K562 (cell line): Measurements from ENCODE around the gene SMIM41. TPM values are rescaled to one million over a fixed set of nuclear protein-coding genes. Genes with fewer than 3 reads are reported as not detected.

Experiments
- ARID1B ChIP-seq: fragments of 450-650 bp; IDR thresholded peaks from 2 replicates; pipeline ENCODE4 v1.6.1; 2016; ENCODE audit warnings: antibody characterized with exemption, mild to moderate bottlenecking, inconsistent platforms
- E2F3 ChIP-seq: fragments of 250-450 bp; sonication (Bioruptor Pico); IDR thresholded peaks from 2 replicates; pipeline ENCODE4 v1.4.0; 2020; ENCODE audit warnings: mild to moderate bottlenecking
- GATA2 ChIP-seq: sonication (generic); formaldehyde crosslinking; IDR thresholded peaks from 2 replicates; pipeline ENCODE4 v1.4.0; 2020; ENCODE audit warnings: mild to moderate bottlenecking, missing genetic modification reagents
- GTF2A2 ChIP-seq: IDR thresholded peaks from 2 replicates; pipeline ENCODE4 v1.6.1; 2016; ENCODE audit warnings: mild to moderate bottlenecking, missing genetic modification characterization, missing compliant biosample characterization
- ILF3 ChIP-seq: fragments of 450-650 bp; IDR thresholded peaks from 2 replicates; pipeline ENCODE4 v1.6.1; 2018; ENCODE audit warnings: antibody characterized with exemption, mild to moderate bottlenecking, moderate library complexity, borderline replicate concordance
- NR2F6 ChIP-seq: fragments of 450-650 bp; formaldehyde crosslinking; IDR thresholded peaks from 2 replicates; pipeline ENCODE4 v1.4.0; 2020; ENCODE audit warnings: mild to moderate bottlenecking
- RCOR1 ChIP-seq, 2 experiments: IDR thresholded peaks; 2 replicates each; pipeline ENCODE4 v1.6.1; 2012; ENCODE audit warnings: low read depth in 2 of 2, low read length in 2 of 2, borderline replicate concordance in 1 of 2, improper control_type of control experiment in 1 of 2
- SMARCA5 ChIP-seq: fragments of 450-650 bp; IDR thresholded peaks from 2 replicates; pipeline ENCODE4 v1.6.1; 2016
- TCFL5 ChIP-seq: fragments of 250-450 bp; sonication (Bioruptor Pico); conservative IDR thresholded peaks from 2 replicates; pipeline ENCODE4 v1.6.1; 2021; ENCODE audit warnings: mild to moderate bottlenecking, moderate library complexity, matching md5 sums
- TEAD1 ChIP-seq, 2 experiments: fragments of 450-650 bp in 1 of 2; sonication (generic) in 1 of 2; formaldehyde crosslinking; IDR thresholded peaks; 2 replicates each; pipeline versions ENCODE4 v1.4.0 to v1.8.0; 2020 to 2022; ENCODE audit warnings: mild to moderate bottlenecking in 2 of 2, missing genetic modification reagents in 1 of 2
- ZC3H11A ChIP-seq: IDR thresholded peaks from 2 replicates; pipeline ENCODE4 v1.6.1; 2012; ENCODE audit warnings: low read depth, low read length, improper control_type of control experiment
- ZNF699 ChIP-seq: fragments of 250-450 bp; sonication (Bioruptor Pico); IDR thresholded peaks from 2 replicates; pipeline ENCODE4 v1.8.0; 2021; ENCODE audit warnings: mild to moderate bottlenecking, moderate library complexity; ENCODE audit not compliant: insufficient replicate concordance
- ZNF766 ChIP-seq: fragments of 200-800 bp; sonication (Bioruptor generic); conservative IDR thresholded peaks from 2 replicates; pipeline ENCODE4 v1.6.1; 2016; ENCODE audit warnings: missing genetic modification characterization, missing compliant biosample characterization
- polyA plus RNA-seq, 8 experiments: library from polyadenylated mRNA; depleted of rRNA in 4 of 8; stranded (reverse) in 5 of 8; unstranded in 3 of 8; fragments of >200 nt; fragmentation: Nextera tagmentation in 2 of 8; fragmentation: Illumina TruSeq in 1 of 8; extraction: Ambion mirVana in 2 of 8; extraction: Trizol in 1 of 8; gene quantifications; 2 replicates each; pipeline versions ENCODE4 v1.2.1 to v1.2.3, GENCODE V29; 2011 to 2014; ENCODE audit warnings: inconsistent platforms in 1 of 8, missing spikeins in 1 of 8
- total RNA-seq, 7 experiments: library from RNA; depleted of rRNA in 6 of 7; stranded (reverse); fragments of >200 nt in 6 of 7; fragmentation: Illumina TruSeq in 2 of 7; extraction: Trizol in 2 of 7; gene quantifications; 2 replicates each; pipeline versions ENCODE4 v1.2.1 to v1.2.3, GENCODE V29; 2011 to 2021; ENCODE audit warnings: low replicate concordance in 1 of 7
- TF ChIP-seq, protein P1 (sequence below): fragments of 450-650 bp; conservative IDR thresholded peaks from 2 replicates; pipeline ENCODE4 v1.6.1; 2016; ENCODE audit warnings: missing genetic modification characterization, low read depth, mild to moderate bottlenecking, control low read depth, missing compliant biosample characterization
- TF ChIP-seq, protein P2 (sequence below): fragments of 450-650 bp; IDR thresholded peaks from 2 replicates; pipeline ENCODE4 v1.6.1; 2016; ENCODE audit warnings: low read depth, mild to moderate bottlenecking, moderate library complexity
- TF ChIP-seq, protein P3 (sequence below), 2 experiments: fragments of 450-650 bp; IDR thresholded peaks; 2 replicates each; pipeline ENCODE4 v1.6.1; 2016; ENCODE audit warnings: mild to moderate bottlenecking in 2 of 2, borderline replicate concordance in 1 of 2, low read depth in 1 of 2, moderate library complexity in 1 of 2

The SMIM41 gene
- total and polyA plus RNA-seq, 9 of the 15 experiments (the other 6 are each of a cell fraction or from before 2014, with no cell fraction given): not detected

DNA sequence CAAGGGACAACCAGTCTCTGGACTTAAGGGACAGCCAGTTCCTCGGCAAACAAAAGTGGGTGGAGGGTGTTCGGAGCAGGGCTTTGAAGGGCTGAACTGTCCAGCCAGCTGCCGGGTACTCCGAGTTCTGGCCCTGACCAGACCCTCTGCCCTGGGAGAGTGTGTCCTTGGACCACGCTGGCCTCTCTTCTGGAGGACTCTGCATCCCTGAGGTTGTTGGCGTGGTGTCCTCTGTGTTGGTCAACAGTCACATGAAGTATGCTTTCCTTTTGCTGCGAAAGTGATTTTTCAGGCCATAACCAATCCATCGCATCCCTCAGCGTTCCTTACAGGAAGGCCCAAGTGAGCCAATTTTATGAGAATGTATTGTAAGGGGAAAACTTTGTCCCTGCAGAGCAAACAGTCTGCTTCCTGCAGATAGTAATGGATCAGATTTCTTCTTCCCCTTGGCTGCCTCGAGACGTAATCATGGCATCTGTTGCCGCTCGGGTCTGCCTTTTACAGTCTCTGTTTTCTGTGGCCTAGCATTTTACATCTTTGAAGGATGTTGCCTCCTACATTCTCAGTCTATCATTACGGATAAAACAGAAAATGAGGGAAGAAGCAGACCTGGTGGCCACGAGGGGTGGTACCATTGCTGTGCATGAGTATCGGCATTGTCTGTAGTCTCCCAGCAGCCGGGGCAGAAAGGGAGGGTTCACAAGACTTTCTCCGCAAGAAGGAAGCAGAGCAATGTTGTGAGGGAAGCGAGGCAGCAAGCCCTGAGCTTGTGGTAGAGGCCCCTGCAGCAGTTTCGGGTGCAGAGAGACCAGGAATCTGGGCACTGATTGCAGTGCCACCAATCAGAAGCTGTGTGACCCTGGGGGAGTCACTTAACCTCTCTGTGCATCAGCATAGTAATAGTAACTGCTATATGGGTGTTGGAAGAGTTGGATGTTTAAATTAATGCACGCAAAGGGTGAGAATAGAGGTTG is 47.4 kb downstream of the SMIM41 start (continued):
- TF ChIP-seq, protein P1, sequence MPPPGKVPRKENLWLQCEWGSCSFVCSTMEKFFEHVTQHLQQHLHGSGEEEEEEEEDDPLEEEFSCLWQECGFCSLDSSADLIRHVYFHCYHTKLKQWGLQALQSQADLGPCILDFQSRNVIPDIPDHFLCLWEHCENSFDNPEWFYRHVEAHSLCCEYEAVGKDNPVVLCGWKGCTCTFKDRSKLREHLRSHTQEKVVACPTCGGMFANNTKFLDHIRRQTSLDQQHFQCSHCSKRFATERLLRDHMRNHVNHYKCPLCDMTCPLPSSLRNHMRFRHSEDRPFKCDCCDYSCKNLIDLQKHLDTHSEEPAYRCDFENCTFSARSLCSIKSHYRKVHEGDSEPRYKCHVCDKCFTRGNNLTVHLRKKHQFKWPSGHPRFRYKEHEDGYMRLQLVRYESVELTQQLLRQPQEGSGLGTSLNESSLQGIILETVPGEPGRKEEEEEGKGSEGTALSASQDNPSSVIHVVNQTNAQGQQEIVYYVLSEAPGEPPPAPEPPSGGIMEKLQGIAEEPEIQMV (tag): no peak
- TF ChIP-seq RCOR1 (IDR thresholded peaks at IDR 0.05; ENCODE audit: borderline replicate concordance in 1 of 2, low read depth in 2 of 2, low read length in 2 of 2) (peak in 1 of 2 experiments; percentile 46; a peak in 1 of 4 replicates), NR2F6 (CRISPR knock-in tag) (no peak), ILF3 (no peak), GTF2A2 (tag) (no peak), ZC3H11A (no peak), ARID1B (peak; percentile 35), ZNF766 (CRISPR knock-in tag) (no peak), E2F3 (CRISPR knock-in tag) (no peak), ZNF699 (no peak), GATA2 (CRISPR knock-in tag) (no peak), TEAD1 (CRISPR knock-in tag; IDR thresholded peaks at IDR 0.05) (no peak), TCFL5 (CRISPR knock-in tag) (no peak), SMARCA5 (0 out of 2 replicates have a peak, but pooled peaks have one; percentile 35)
- TF ChIP-seq, protein P2, sequence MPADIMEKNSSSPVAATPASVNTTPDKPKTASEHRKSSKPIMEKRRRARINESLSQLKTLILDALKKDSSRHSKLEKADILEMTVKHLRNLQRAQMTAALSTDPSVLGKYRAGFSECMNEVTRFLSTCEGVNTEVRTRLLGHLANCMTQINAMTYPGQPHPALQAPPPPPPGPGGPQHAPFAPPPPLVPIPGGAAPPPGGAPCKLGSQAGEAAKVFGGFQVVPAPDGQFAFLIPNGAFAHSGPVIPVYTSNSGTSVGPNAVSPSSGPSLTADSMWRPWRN: no peak
- TF ChIP-seq, protein P3, sequence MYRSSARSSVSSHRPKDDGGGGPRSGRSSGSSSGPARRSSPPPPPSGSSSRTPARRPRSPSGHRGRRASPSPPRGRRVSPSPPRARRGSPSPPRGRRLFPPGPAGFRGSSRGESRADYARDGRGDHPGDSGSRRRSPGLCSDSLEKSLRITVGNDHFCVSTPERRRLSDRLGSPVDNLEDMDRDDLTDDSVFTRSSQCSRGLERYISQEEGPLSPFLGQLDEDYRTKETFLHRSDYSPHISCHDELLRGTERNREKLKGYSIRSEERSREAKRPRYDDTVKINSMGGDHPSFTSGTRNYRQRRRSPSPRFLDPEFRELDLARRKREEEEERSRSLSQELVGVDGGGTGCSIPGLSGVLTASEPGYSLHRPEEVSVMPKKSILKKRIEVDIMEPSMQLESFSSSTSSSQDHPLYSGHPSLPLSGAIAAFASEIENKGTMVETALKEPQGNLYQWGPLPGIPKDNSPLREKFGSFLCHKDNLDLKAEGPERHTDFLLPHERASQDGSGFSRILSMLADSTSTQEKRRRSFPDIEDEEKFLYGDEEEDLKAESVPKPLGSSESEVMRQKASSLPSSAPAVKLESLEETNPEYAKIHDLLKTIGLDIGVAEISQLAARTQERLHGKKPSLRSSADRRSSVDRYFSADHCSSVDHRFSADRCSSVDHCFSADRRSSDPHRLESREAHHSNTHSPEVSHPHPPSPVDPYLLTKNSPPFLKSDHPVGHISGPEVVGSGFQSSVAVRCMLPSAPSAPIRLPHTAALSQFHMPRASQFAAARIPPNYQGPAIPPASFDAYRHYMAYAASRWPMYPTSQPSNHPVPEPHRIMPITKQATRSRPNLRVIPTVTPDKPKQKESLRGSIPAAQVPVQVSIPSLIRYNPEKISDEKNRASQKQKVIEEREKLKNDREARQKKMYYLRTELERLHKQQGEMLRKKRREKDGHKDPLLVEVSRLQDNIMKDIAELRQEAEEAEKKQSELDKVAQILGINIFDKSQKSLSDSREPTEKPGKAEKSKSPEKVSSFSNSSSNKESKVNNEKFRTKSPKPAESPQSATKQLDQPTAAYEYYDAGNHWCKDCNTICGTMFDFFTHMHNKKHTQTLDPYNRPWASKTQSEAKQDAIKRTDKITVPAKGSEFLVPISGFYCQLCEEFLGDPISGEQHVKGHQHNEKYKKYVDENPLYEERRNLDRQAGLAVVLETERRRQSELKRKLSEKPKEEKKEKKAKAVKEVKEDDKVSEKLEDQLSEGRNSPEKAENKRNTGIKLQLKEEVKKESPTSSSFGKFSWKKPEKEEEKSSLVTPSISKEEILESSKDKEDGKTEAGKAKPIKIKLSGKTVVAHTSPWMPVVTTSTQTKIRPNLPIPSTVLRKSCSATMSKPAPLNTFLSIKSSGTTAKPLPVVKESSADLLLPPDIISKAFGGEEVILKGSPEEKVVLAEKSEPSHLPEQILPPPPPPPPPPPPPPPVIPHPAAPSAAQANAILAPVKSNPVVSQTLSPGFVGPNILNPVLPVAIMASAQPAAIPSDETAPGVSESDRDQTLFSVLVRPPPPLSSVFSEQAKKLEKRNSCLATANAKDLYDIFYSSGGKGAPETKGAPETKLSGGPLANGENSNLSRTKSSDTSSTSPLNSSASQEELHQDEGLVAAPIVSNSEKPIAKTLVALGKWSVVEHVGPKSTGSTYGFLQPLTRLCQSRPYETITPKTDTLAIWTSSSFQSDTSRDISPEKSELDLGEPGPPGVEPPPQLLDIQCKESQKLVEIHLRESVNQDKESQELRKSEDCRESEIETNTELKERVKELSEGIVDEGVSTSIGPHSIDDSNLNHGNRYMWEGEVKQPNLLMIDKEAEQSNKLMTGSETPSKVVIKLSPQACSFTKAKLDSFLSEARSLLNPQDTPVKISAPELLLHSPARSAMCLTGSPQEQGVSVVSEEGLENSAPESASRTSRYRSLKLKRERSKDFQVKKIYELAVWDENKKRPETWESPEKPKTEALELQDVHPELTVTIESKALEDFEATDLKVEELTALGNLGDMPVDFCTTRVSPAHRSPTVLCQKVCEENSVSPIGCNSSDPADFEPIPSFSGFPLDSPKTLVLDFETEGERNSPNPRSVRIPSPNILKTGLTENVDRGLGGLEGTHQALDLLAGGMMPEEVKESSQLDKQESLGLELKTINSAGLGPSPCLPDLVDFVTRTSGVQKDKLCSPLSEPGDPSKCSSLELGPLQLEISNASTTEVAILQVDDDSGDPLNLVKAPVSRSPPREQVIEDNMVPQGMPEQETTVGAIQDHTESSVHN (IDR thresholded peaks at IDR 0.05; ENCODE audit: borderline replicate concordance in 1 of 2, low read depth in 1 of 2): no peak
